ENCODE measurements around the gene PTPRR. TPM values are rescaled to one million over a fixed set of nuclear protein-coding genes. Genes with fewer than 3 reads are reported as not detected.

The PTPRR gene
- total RNA-seq, 1 donor from 2014 or later = not detected

GRCh38 chr12:70641691-70642090, 278.8 kb downstream of the PTPRR start:
- Mint-ChIP-seq H3K4me3 (ENCODE audit: unreplicated experiment) (no peak overlapping the region), H3K9me3 (ENCODE audit: low read depth) (no peaks in the 10 kb centered on the region), H3K27me3 (ENCODE audit: low read depth) (no peaks in the 10 kb centered on the region), H3K4me1 (ENCODE audit: low read depth) (peaks cover 26% of the 10 kb centered on the region), H3K27ac (ENCODE audit: unreplicated experiment) (no peak overlapping the region), H3K36me3 (ENCODE audit: low read depth) (no peaks in the 10 kb centered on the region)
- DNase-seq (ENCODE audit: low spot score) = no peak
- no peak for TF ChIP-seq CTCF (IDR thresholded peaks at IDR 0.05)

- Mint-ChIP-seq H3K9me3 (ENCODE audit: low read depth) (no peaks in the 10 kb centered on the region), H3K36me3 (ENCODE audit: low read depth) (no peaks in the 10 kb centered on the region), H3K4me3 (ENCODE audit: unreplicated experiment) (no peak overlapping the region), H3K27me3 (ENCODE audit: low read depth) (no peaks in the 10 kb centered on the region), H3K27ac (ENCODE audit: unreplicated experiment) (no peak overlapping the region), H3K4me1 (ENCODE audit: low read depth) (peaks cover 18% of the 10 kb centered on the region)
- no peak for DNase-seq (ENCODE audit: low spot score)
- TF ChIP-seq CTCF (IDR thresholded peaks at IDR 0.05) = no peak
Observed at GRCh38 chr12:70640901-70641300, 279.6 kb downstream of the PTPRR start.

GRCh38 chr12:70639535-70639934, 281.0 kb downstream of the PTPRR start:
- H3K4me1 Mint-ChIP-seq (ENCODE audit: low read depth) = peaks cover 5% of the 10 kb centered on the region
- no peak overlapping the region for H3K27ac Mint-ChIP-seq (ENCODE audit: unreplicated experiment)
- H3K27me3 Mint-ChIP-seq (ENCODE audit: low read depth) = no peaks in the 10 kb centered on the region
- H3K36me3 Mint-ChIP-seq (ENCODE audit: low read depth) = no peaks in the 10 kb centered on the region
- H3K9me3 Mint-ChIP-seq (ENCODE audit: low read depth) = no peaks in the 10 kb centered on the region
- no peak overlapping the region for H3K4me3 Mint-ChIP-seq (ENCODE audit: unreplicated experiment)
- no peak for TF ChIP-seq CTCF (IDR thresholded peaks at IDR 0.05)
- no peak for DNase-seq (ENCODE audit: low spot score)

- no peak overlapping the region for H3K4me3 Mint-ChIP-seq (ENCODE audit: unreplicated experiment)
- TF ChIP-seq CTCF (IDR thresholded peaks at IDR 0.05) = no peak
- no peaks in the 10 kb centered on the region for H3K9me3 Mint-ChIP-seq (ENCODE audit: low read depth)
- no peaks in the 10 kb centered on the region for H3K36me3 Mint-ChIP-seq (ENCODE audit: low read depth)
- peaks cover 5% of the 10 kb centered on the region for H3K4me1 Mint-ChIP-seq (ENCODE audit: low read depth)
- H3K27ac Mint-ChIP-seq (ENCODE audit: unreplicated experiment) = no peak overlapping the region
- H3K27me3 Mint-ChIP-seq (ENCODE audit: low read depth) = no peaks in the 10 kb centered on the region
- no peak for DNase-seq (ENCODE audit: low spot score)
Observed at GRCh38 chr12:70638639-70639360, 281.7 kb downstream of the PTPRR start.

- peaks cover 5% of the 10 kb centered on the region for H3K4me1 Mint-ChIP-seq (ENCODE audit: low read depth)
- no peaks in the 10 kb centered on the region for H3K36me3 Mint-ChIP-seq (ENCODE audit: low read depth)
- H3K4me3 Mint-ChIP-seq (ENCODE audit: unreplicated experiment) = no peak within 1 kb of the TSS
- H3K27me3 Mint-ChIP-seq (ENCODE audit: low read depth) = no peaks in the 10 kb centered on the region
- H3K9me3 Mint-ChIP-seq (ENCODE audit: low read depth) = no peaks in the 10 kb centered on the region
- no peak for DNase-seq (ENCODE audit: low spot score)
- no peak for TF ChIP-seq CTCF (IDR thresholded peaks at IDR 0.05)
- H3K27ac Mint-ChIP-seq (ENCODE audit: unreplicated experiment) = no peak within 1 kb of the TSS
Observed at GRCh38 chr12:70637303-70638085, 283.0 kb downstream of the PTPRR start, which contains the start of gene PTPRB. PTPRB (minus strand) TSS chr12:70637429; CDS start chr12:70637395, 34 bp downstream.

All from chondrocyte (in vitro differentiated cells).